ENCODE data around the gene RORC.
A peak's percentile ranks its signal among the peaks of the same experiment; 100 is the strongest.
"Not testable (repeated sequence)": the region's sequence is repeated elsewhere in the genome, so short reads cannot be mapped to it uniquely, and the experiment has no call there.

Gene RORC

GRCh38 chr1:151831605-151832004 lies at the start of gene RORC:
RORC (minus strand) TSS chr1:151831802; CDS start chr1:151831764, 38 bp downstream.
- DNase-seq (ENCODE audit: low read depth): peak; percentile 75
- TF ChIP-seq CTCF (IDR thresholded peaks at IDR 0.05; ENCODE audit: control insufficient read depth, extremely low read depth, insufficient read depth): no peak
- H3K4me3 ChIP-seq (ENCODE audit: low read depth, low read length): peak within 1 kb of the TSS; percentile 75

GRCh38 chr1:151875419-151876097 lies 44.0 kb upstream of the RORC start:
- no peak for DNase-seq (ENCODE audit: low read depth)
- TF ChIP-seq CTCF (IDR thresholded peaks at IDR 0.05; ENCODE audit: control insufficient read depth, extremely low read depth, insufficient read depth): no peak
- no peak overlapping the region for H3K4me3 ChIP-seq (ENCODE audit: low read depth, low read length)

GRCh38 chr1:151872776-151873175 lies 41.2 kb upstream of the RORC start:
- H3K4me3 ChIP-seq (ENCODE audit: low read depth, low read length); DNase-seq (ENCODE audit: low read depth): not testable (repeated sequence)

- DNase-seq (ENCODE audit: low read depth): no peak
- TF ChIP-seq CTCF (IDR thresholded peaks at IDR 0.05; ENCODE audit: control insufficient read depth, extremely low read depth, insufficient read depth): no peak
- no peak overlapping the region for H3K4me3 ChIP-seq (ENCODE audit: low read depth, low read length)
These were observed 39.9 kb upstream of the RORC start for GRCh38 chr1:151871284-151872030.

- no peak for TF ChIP-seq CTCF (IDR thresholded peaks at IDR 0.05; ENCODE audit: control insufficient read depth, extremely low read depth, insufficient read depth)
- H3K4me3 ChIP-seq (ENCODE audit: low read depth, low read length): no peak overlapping the region
- DNase-seq (ENCODE audit: low read depth): no peak
These were observed 36.9 kb upstream of the RORC start for GRCh38 chr1:151868486-151868885.

- TF ChIP-seq CTCF (IDR thresholded peaks at IDR 0.05; ENCODE audit: control insufficient read depth, extremely low read depth, insufficient read depth): no peak
- H3K4me3 ChIP-seq (ENCODE audit: low read depth, low read length): no peak overlapping the region
- DNase-seq (ENCODE audit: low read depth): no peak
These were observed 36.3 kb upstream of the RORC start for GRCh38 chr1:151867765-151868411.

GRCh38 chr1:151867321-151867720 lies 35.7 kb upstream of the RORC start:
- no peak overlapping the region for H3K4me3 ChIP-seq (ENCODE audit: low read depth, low read length)
- no peak for TF ChIP-seq CTCF (IDR thresholded peaks at IDR 0.05; ENCODE audit: control insufficient read depth, extremely low read depth, insufficient read depth)

More at GRCh38 chr1:151867321-151867720, 35.7 kb upstream of the RORC start:
- no peak for DNase-seq (ENCODE audit: low read depth)
